ENCODE results near the gene CHAMP1.

Gene CHAMP1

GRCh38 chr13:114298866-114299265 lies 15.4 kb upstream of the CHAMP1 start:
- no peak overlapping the region for H3K27ac ChIP-seq (ENCODE audit: low read depth, low read length)
- no peak overlapping the region for H3K4me2 ChIP-seq (ENCODE audit: low read depth, low read length, poor library complexity, severe bottlenecking)
- 0 out of 2 replicates have a peak, but pooled peaks cover 4% of the 10 kb centered on the region for H3F3A ChIP-seq (ENCODE audit: insufficient read depth)
- no peaks in the 10 kb centered on the region for H4K20me1 ChIP-seq (ENCODE audit: low read depth, low read length)
- peaks cover 11% of the 10 kb centered on the region; the same call in 1 of the 2 replicates for H3K36me3 ChIP-seq (ENCODE audit: low read length)
- TF ChIP-seq CTCF (IDR thresholded peaks at IDR 0.05; ENCODE audit: insufficient read depth, low read length, poor library complexity, severe bottlenecking) (no peak), EZH2phosphoT487 (conservative IDR thresholded peaks at IDR 0.05; ENCODE audit: low read length) (no peak)
- H3K9me2 ChIP-seq (replicated peaks; ENCODE audit: insufficient read depth, low read length) = no peaks in the 10 kb centered on the region
- H3K79me2 ChIP-seq (ENCODE audit: insufficient read depth, low read length) = peaks cover 14% of the 10 kb centered on the region
- no peak overlapping the region for H2AFZ ChIP-seq (ENCODE audit: low read depth, low read length, severe bottlenecking)
- no peaks in the 10 kb centered on the region for H3K27me3 ChIP-seq (ENCODE audit: low read length)
- no peaks in the 10 kb centered on the region for H3K9me3 ChIP-seq (ENCODE audit: insufficient read depth, low read length)
- H3K4me3 ChIP-seq (ENCODE audit: insufficient read depth, low read length, poor library complexity, severe bottlenecking) = no peak overlapping the region
- H3K9ac ChIP-seq (ENCODE audit: low read length) = no peak overlapping the region

DNA sequence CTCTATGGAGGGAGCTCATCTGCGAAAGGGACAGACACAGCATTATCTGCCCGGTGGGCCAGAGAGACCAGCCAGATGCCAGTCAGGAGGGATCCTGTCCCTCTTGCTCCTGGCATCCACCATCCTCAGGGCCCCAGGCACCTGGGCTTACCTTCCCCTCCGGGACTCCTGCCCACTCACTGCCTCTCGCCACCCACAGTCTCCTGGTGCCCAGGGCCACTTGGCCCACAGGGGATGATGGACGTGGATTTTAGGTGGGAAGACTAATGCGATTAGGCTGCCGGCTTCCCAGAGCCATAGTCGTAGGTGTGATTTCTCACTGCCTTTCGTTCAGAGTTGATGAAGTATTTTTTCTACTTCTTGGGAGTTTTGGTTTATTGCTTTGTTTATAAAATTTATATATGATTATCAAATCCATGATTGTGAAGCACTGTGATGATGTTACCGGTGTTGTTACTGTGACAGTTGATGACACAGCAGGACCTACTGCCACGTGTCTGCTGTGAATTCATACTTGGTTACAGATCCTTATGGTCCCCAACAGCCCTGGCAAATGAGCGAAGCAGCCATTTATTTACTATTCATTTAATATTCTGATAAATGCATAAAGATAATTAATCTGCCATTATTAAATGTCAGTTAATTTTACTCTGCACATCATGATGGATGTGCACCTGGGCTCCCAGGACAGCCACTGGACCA lies 14.5 kb upstream of the CHAMP1 start:
- no peak overlapping the region for H3K4me2 ChIP-seq (ENCODE audit: low read depth, low read length, poor library complexity, severe bottlenecking)
- 0 out of 2 replicates have a peak, but pooled peaks cover 4% of the 10 kb centered on the region for H3F3A ChIP-seq (ENCODE audit: insufficient read depth)
- H3K79me2 ChIP-seq (ENCODE audit: insufficient read depth, low read length) = peaks cover 10% of the 10 kb centered on the region
- no peaks in the 10 kb centered on the region for H4K20me1 ChIP-seq (ENCODE audit: low read depth, low read length)
- peaks cover 11% of the 10 kb centered on the region; the same call in 1 of the 2 replicates for H3K36me3 ChIP-seq (ENCODE audit: low read length)
- H3K27me3 ChIP-seq (ENCODE audit: low read length) = no peaks in the 10 kb centered on the region
- H2AFZ ChIP-seq (ENCODE audit: low read depth, low read length, severe bottlenecking) = no peak overlapping the region
- no peak overlapping the region for H3K27ac ChIP-seq (ENCODE audit: low read depth, low read length)
- no peaks in the 10 kb centered on the region for H3K9me3 ChIP-seq (ENCODE audit: insufficient read depth, low read length)
- H3K9me2 ChIP-seq (replicated peaks; ENCODE audit: insufficient read depth, low read length) = no peaks in the 10 kb centered on the region
- no peak overlapping the region for H3K4me3 ChIP-seq (ENCODE audit: insufficient read depth, low read length, poor library complexity, severe bottlenecking)
- TF ChIP-seq EZH2phosphoT487 (conservative IDR thresholded peaks at IDR 0.05; ENCODE audit: low read length) (no peak), CTCF (IDR thresholded peaks at IDR 0.05; ENCODE audit: insufficient read depth, low read length, poor library complexity, severe bottlenecking) (no peak)
- no peak overlapping the region for H3K9ac ChIP-seq (ENCODE audit: low read length)

- H3K36me3 ChIP-seq (ENCODE audit: low read length) = peaks cover 12% of the 10 kb centered on the region; the same call in 1 of the 2 replicates
- no peaks in the 10 kb centered on the region for H3K9me3 ChIP-seq (ENCODE audit: insufficient read depth, low read length)
- no peak overlapping the region for H3K4me2 ChIP-seq (ENCODE audit: low read depth, low read length, poor library complexity, severe bottlenecking)
- no peaks in the 10 kb centered on the region for H3F3A ChIP-seq (ENCODE audit: insufficient read depth)
- no peaks in the 10 kb centered on the region for H3K9me2 ChIP-seq (replicated peaks; ENCODE audit: insufficient read depth, low read length)
- no peak overlapping the region for H3K27ac ChIP-seq (ENCODE audit: low read depth, low read length)
- H3K79me2 ChIP-seq (ENCODE audit: insufficient read depth, low read length) = no peaks in the 10 kb centered on the region
- H2AFZ ChIP-seq (ENCODE audit: low read depth, low read length, severe bottlenecking) = no peak overlapping the region
- H3K4me3 ChIP-seq (ENCODE audit: insufficient read depth, low read length, poor library complexity, severe bottlenecking) = no peak overlapping the region
- TF ChIP-seq CTCF (IDR thresholded peaks at IDR 0.05; ENCODE audit: insufficient read depth, low read length, poor library complexity, severe bottlenecking) (no peak), EZH2phosphoT487 (conservative IDR thresholded peaks at IDR 0.05; ENCODE audit: low read length) (no peak)
- no peaks in the 10 kb centered on the region for H3K27me3 ChIP-seq (ENCODE audit: low read length)
- H3K9ac ChIP-seq (ENCODE audit: low read length) = no peak overlapping the region
- H4K20me1 ChIP-seq (ENCODE audit: low read depth, low read length) = no peaks in the 10 kb centered on the region
These were observed 10.5 kb upstream of the CHAMP1 start for GRCh38 chr13:114303700-114304327.

All from SU-DHL-6 (cell line).